GM18526 (cell line): ENCODE measurements around the gene TRABD2B.

Experiments
- POLR2A ChIP-seq: IDR thresholded peaks from 3 replicates; pipeline ENCODE4 v1.6.1; 2011; ENCODE audit not compliant: insufficient read length; ENCODE audit errors: extremely low read depth

TRABD2B gene

GRCh38 chr1:47781171-47781959 is 215.8 kb downstream of the TRABD2B start:
- no peak for TF ChIP-seq POLR2A

- TF ChIP-seq POLR2A = no peak
These were observed 216.7 kb downstream of the TRABD2B start for GRCh38 chr1:47780469-47780995.

GRCh38 chr1:47779613-47780012 is 217.6 kb downstream of the TRABD2B start:
- no peak for TF ChIP-seq POLR2A

- TF ChIP-seq POLR2A = no peak
These were observed 218.9 kb downstream of the TRABD2B start for GRCh38 chr1:47778280-47778679.

GRCh38 chr1:47777322-47777721 is 219.9 kb downstream of the TRABD2B start:
- no peak for TF ChIP-seq POLR2A

- no peak for TF ChIP-seq POLR2A
These were observed 220.5 kb downstream of the TRABD2B start for GRCh38 chr1:47776667-47777131.

- no peak for TF ChIP-seq POLR2A
These were observed 222.0 kb downstream of the TRABD2B start for GRCh38 chr1:47774986-47775834.

- no peak for TF ChIP-seq POLR2A
These were observed 224.1 kb downstream of the TRABD2B start for GRCh38 chr1:47772960-47773682.

GRCh38 chr1:47772281-47772680 is 224.9 kb downstream of the TRABD2B start:
- TF ChIP-seq POLR2A = no peak

- TF ChIP-seq POLR2A = no peak
These were observed 225.4 kb downstream of the TRABD2B start for GRCh38 chr1:47771751-47772150.

- TF ChIP-seq POLR2A = no peak
These were observed 227.2 kb downstream of the TRABD2B start for GRCh38 chr1:47769983-47770382.

- TF ChIP-seq POLR2A = no peak
These were observed 227.9 kb downstream of the TRABD2B start for GRCh38 chr1:47769295-47769694.

- no peak for TF ChIP-seq POLR2A
These were observed 229.5 kb downstream of the TRABD2B start for GRCh38 chr1:47767741-47768100.

GRCh38 chr1:47766832-47767740 is 230.1 kb downstream of the TRABD2B start:
- TF ChIP-seq POLR2A = no peak
